ENCODE data around the gene HGF.

GRCh38 chr7:81751619-81752317 is 18.1 kb downstream of the HGF start:
- TF ChIP-seq CTCF (IDR thresholded peaks at IDR 0.05; ENCODE audit: poor library complexity), result no peak
- TF ChIP-seq EZH2 (IDR thresholded peaks at IDR 0.05; ENCODE audit: borderline replicate concordance), result no peak

Measured in hepatocyte (in vitro differentiated cells).